Measurements from ENCODE around the gene C21orf58. TPM values are rescaled to one million over a fixed set of nuclear protein-coding genes. Genes with fewer than 3 reads are reported as not detected.

The C21orf58 gene
- total and polyA plus RNA-seq, 2 experiments from 2014 or later = 2.6 to 6.8 TPM

- no peak overlapping the region for H3K4me2 ChIP-seq
- H3K4me3 ChIP-seq = no peak overlapping the region
- TF ChIP-seq EZH2phosphoT487 (IDR thresholded peaks at IDR 0.05; ENCODE audit: low read depth, severe bottlenecking, unreplicated experiment) = no peak
- TF ChIP-seq EZH2 (IDR thresholded peaks at IDR 0.05; ENCODE audit: borderline replicate concordance) = no peak
- TF ChIP-seq CTCF (IDR thresholded peaks at IDR 0.05; ENCODE audit: poor library complexity) = no peak
- no peaks in the 10 kb centered on the region for H3K27me3 ChIP-seq
- WGBS (ENCODE audit: low lambda C conversion rate, missing lambda C conversion rate) = 95% methylated on average over 10 of the region's 10 CpGs
- H3K27ac ChIP-seq = no peak overlapping the region
- DNase-seq (ENCODE audit: low spot score) = no peak
- no peak overlapping the region for H2AFZ ChIP-seq
- no peaks in the 10 kb centered on the region for H3K4me1 ChIP-seq (ENCODE audit: insufficient read depth)
- H3K9me3 ChIP-seq (ENCODE audit: low read depth) = no peaks in the 10 kb centered on the region
- no peaks in the 10 kb centered on the region for H3K9me2 ChIP-seq (replicated peaks; ENCODE audit: insufficient read depth)
- no peaks in the 10 kb centered on the region for H3K36me3 ChIP-seq (replicated peaks; ENCODE audit: insufficient read depth, low read depth)
- no peaks in the 10 kb centered on the region for H4K20me1 ChIP-seq (ENCODE audit: insufficient read depth, poor library complexity, severe bottlenecking)
- peaks cover 6% of the 10 kb centered on the region for H3K79me2 ChIP-seq
These were observed 23.5 kb upstream of the C21orf58 start for GRCh38 chr21:46347203-46347550.

DNA sequence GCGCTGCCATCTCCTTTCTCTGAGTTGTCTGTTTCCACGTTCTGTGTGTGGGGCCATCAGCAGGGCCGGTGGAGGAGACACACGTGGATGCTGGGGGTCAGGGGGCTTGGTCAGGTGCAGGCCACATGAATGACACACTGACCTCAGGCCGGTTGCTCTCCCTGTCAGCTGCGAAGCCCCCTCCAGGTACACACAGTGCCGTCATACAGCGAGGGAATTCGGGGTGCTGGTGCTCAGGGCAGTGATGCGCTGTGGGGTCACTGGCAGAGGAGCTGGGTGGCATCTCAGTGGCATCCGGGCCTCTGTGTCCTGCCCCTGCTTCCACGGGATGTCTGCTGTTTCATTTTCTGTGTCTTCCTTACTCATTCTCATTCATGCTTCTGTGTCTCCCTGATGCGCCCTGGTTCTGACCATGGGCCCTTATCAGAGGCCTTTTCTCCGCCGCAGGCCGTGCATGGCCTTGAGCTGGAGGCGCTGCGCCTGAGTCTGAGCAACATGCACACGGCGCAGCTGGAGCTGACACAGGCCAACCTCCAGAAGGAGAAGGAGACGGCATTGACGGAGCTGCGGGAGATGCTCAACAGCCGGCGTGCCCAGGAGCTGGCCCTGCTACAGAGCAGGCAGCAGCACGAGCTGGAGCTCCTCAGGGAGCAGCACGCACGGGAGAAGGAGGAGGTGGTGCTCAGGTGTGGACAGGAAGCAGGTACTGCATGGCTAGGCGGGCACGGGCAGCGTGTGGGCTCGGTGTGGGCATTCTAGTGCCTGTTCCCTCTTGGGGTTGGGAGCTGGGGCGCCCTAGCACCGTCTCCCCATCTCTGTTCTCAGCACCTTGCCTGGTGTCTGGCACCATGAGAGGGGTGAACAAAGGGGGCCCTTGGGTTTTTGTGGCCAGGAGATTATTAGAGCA, 22.9 kb upstream of the C21orf58 start:
- H3K4me3 ChIP-seq = no peak overlapping the region
- H3K4me2 ChIP-seq = no peak overlapping the region
- no peak overlapping the region for H3K27ac ChIP-seq
- no peaks in the 10 kb centered on the region for H3K9me3 ChIP-seq (ENCODE audit: low read depth)
- no peaks in the 10 kb centered on the region for H3K36me3 ChIP-seq (replicated peaks; ENCODE audit: insufficient read depth, low read depth)
- peaks cover 11% of the 10 kb centered on the region for H3K79me2 ChIP-seq
- TF ChIP-seq EZH2phosphoT487 (IDR thresholded peaks at IDR 0.05; ENCODE audit: low read depth, severe bottlenecking, unreplicated experiment) = no peak
- TF ChIP-seq EZH2 (IDR thresholded peaks at IDR 0.05; ENCODE audit: borderline replicate concordance) = no peak
- no peak for TF ChIP-seq CTCF (IDR thresholded peaks at IDR 0.05; ENCODE audit: poor library complexity)
- H3K27me3 ChIP-seq = no peaks in the 10 kb centered on the region
- WGBS (ENCODE audit: low lambda C conversion rate, missing lambda C conversion rate) = 94% methylated on average over 30 of the region's 34 CpGs
- H3K4me1 ChIP-seq (ENCODE audit: insufficient read depth) = no peaks in the 10 kb centered on the region
- H4K20me1 ChIP-seq (ENCODE audit: insufficient read depth, poor library complexity, severe bottlenecking) = no peaks in the 10 kb centered on the region
- no peak for DNase-seq (ENCODE audit: low spot score)
- no peak overlapping the region for H2AFZ ChIP-seq
- no peaks in the 10 kb centered on the region for H3K9me2 ChIP-seq (replicated peaks; ENCODE audit: insufficient read depth)

DNA sequence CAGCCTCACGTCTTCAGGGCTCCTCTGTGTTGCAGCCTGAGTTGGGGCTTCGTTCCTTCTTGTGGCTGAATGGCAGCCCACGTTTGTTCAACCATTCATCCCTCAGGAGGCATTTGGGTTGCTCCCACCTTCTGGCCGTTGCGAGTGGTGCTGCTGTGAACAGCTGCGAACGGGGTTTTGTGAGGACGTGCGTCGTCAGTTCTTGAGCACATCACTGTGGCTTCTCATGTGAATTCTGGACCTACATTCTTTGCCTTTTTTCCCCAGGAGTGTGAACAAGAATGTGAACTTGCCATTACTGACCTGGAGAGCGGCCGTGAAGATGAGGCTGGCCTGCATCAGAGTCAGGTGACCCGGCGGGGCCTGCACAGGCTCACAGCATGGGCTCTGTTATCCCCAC, 22.2 kb upstream of the C21orf58 start:
- no peaks in the 10 kb centered on the region for H3K9me2 ChIP-seq (replicated peaks; ENCODE audit: insufficient read depth)
- 96% methylated on average over 13 of the region's 14 CpGs for WGBS (ENCODE audit: low lambda C conversion rate, missing lambda C conversion rate)
- no peak overlapping the region for H3K4me2 ChIP-seq
- no peaks in the 10 kb centered on the region for H3K27me3 ChIP-seq
- H3K4me3 ChIP-seq = no peak overlapping the region
- H2AFZ ChIP-seq = no peak overlapping the region
- no peaks in the 10 kb centered on the region for H4K20me1 ChIP-seq (ENCODE audit: insufficient read depth, poor library complexity, severe bottlenecking)
- H3K36me3 ChIP-seq (replicated peaks; ENCODE audit: insufficient read depth, low read depth) = no peaks in the 10 kb centered on the region
- H3K9me3 ChIP-seq (ENCODE audit: low read depth) = no peaks in the 10 kb centered on the region
- DNase-seq (ENCODE audit: low spot score) = no peak
- TF ChIP-seq EZH2phosphoT487 (IDR thresholded peaks at IDR 0.05; ENCODE audit: low read depth, severe bottlenecking, unreplicated experiment) = no peak
- no peak for TF ChIP-seq EZH2 (IDR thresholded peaks at IDR 0.05; ENCODE audit: borderline replicate concordance)
- TF ChIP-seq CTCF (IDR thresholded peaks at IDR 0.05; ENCODE audit: poor library complexity) = no peak
- H3K79me2 ChIP-seq = peaks cover 13% of the 10 kb centered on the region
- H3K4me1 ChIP-seq (ENCODE audit: insufficient read depth) = no peaks in the 10 kb centered on the region
- H3K27ac ChIP-seq = no peak overlapping the region
